Measurements from ENCODE around the gene LSP1. TPM values are rescaled to one million over a fixed set of nuclear protein-coding genes. Genes with fewer than 3 reads are reported as not detected.
"Not testable (repeated sequence)": the region's sequence is repeated elsewhere in the genome, so short reads cannot be mapped to it uniquely, and the experiment has no call there.

LSP1 gene
- total and polyA plus RNA-seq, 8 donors: 9.8 to 239 (median 58.9) TPM

DNA sequence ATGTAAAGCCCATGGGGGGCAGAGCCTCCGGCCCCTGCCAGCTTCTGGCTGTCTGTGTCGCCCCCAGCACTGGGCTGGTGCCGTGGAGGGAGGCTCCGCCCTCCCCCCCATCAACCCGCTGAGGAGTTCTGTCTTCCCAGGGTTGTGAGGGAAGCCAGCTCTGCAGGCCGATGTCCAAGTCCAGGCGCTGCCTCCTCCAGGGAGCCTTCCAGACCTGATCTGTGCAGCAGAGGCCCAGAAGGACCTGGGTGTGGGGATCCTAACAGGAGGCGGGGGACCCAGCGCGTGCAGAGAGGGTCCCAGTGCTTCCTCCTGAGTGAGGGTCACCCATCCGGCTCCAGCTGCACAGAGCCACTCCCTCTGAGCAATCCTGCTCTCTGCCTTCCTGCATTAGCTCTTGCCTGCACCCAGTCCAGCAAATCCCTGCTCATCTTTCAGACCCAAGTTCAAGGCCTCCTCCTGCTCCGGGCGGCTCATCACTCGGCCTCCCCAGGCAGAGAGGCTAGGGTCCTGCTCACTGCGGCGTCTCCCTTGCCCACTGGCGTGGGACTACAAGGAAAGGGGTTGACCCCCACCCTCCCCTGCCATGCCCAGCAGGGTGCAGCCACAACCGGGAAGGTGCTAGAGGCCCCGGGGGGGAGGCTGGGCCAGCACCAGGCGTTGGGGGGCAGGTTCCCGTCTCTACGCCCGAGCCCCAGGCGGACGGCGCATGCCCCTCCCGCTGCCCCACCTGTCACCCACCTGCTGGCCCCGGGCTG is 22.4 kb downstream of the LSP1 start:
- Histone ChIP-seq H3K4me1 (peaks cover 25 to 74% (median 49%) of the 10 kb centered on the region in 4 donors), H3K4me3 (peak overlapping the region in 1 of 4 donors; percentile 31), H3K9me3 (no peaks in the 10 kb centered on the region), H3K36me3 (no peaks in the 10 kb centered on the region), H3K27me3 (peaks cover 0 to 29% (median 0%) of the 10 kb centered on the region in 3 donors), H3K27ac (peak overlapping the region; percentile 60 to 88 (median 83))
- TF ChIP-seq POLR2A (IDR thresholded peaks at IDR 0.05) (no peak), EP300 (IDR thresholded peaks at IDR 0.05) (no peak), POLR2AphosphoS5 (IDR thresholded peaks at IDR 0.05) (no peak)
- TF ChIP-seq, protein P1, sequence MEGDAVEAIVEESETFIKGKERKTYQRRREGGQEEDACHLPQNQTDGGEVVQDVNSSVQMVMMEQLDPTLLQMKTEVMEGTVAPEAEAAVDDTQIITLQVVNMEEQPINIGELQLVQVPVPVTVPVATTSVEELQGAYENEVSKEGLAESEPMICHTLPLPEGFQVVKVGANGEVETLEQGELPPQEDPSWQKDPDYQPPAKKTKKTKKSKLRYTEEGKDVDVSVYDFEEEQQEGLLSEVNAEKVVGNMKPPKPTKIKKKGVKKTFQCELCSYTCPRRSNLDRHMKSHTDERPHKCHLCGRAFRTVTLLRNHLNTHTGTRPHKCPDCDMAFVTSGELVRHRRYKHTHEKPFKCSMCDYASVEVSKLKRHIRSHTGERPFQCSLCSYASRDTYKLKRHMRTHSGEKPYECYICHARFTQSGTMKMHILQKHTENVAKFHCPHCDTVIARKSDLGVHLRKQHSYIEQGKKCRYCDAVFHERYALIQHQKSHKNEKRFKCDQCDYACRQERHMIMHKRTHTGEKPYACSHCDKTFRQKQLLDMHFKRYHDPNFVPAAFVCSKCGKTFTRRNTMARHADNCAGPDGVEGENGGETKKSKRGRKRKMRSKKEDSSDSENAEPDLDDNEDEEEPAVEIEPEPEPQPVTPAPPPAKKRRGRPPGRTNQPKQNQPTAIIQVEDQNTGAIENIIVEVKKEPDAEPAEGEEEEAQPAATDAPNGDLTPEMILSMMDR (IDR thresholded peaks at IDR 0.05): no peak
- peak in 1 of 2 donors; percentile 45 for DNase-seq
- 53 to 68% (median 59%) methylated on average over 16 to 28 of the region's 28 CpGs for WGBS, 5 donors
- intact Hi-C loops (cut with DNase I; ENCODE audit: low total_unique reads): no loop called here

GRCh38 chr11:1875851-1876301 is 23.0 kb downstream of the LSP1 start:
- 63 to 72% (median 66%) methylated on average over 7 to 12 of the region's 13 CpGs for WGBS, 5 donors
- peak overlapping the region in 2 of 4 donors; percentile 2 to 31 for H3K4me3 ChIP-seq
- H3K36me3 ChIP-seq; DNase-seq; H3K9me3 ChIP-seq; intact Hi-C loops (cut with DNase I; ENCODE audit: low total_unique reads): not testable (repeated sequence)
- peak overlapping the region; percentile 34 to 88 (median 83) for H3K27ac ChIP-seq
- peaks cover 29 to 74% (median 52%) of the 10 kb centered on the region in 4 donors for H3K4me1 ChIP-seq
- peaks cover 0 to 23% (median 0%) of the 10 kb centered on the region in 3 donors for H3K27me3 ChIP-seq

GRCh38 chr11:1876361-1877063 is 23.6 kb downstream of the LSP1 start:
- intact Hi-C loops (cut with DNase I; ENCODE audit: low total_unique reads): no loop called here
- Histone ChIP-seq H3K27ac (peak overlapping the region; percentile 34 to 88 (median 83)), H3K36me3 (no peaks in the 10 kb centered on the region), H3K4me3 (peak overlapping the region in 2 of 4 donors; percentile 2 to 31), H3K4me1 (peaks cover 35 to 77% (median 55%) of the 10 kb centered on the region in 4 donors), H3K9me3 (no peaks in the 10 kb centered on the region), H3K27me3 (peaks cover 0 to 16% (median 0%) of the 10 kb centered on the region in 3 donors)
- no peak for TF ChIP-seq EP300 (IDR thresholded peaks at IDR 0.05)
- TF ChIP-seq, protein P1 (IDR thresholded peaks at IDR 0.05): peak in 4 of 7 experiments; percentile 37 to 41 (median 38)
- TF ChIP-seq POLR2AphosphoS5 (IDR thresholded peaks at IDR 0.05): peak; percentile 24 to 44 (median 29)
- no peak for TF ChIP-seq POLR2A (IDR thresholded peaks at IDR 0.05)
- DNase-seq: peak; percentile 47 to 88
- WGBS, 5 donors: 24 to 43% (median 39%) methylated on average over 14 to 26 of the region's 26 CpGs

- TF ChIP-seq, protein P1 (IDR thresholded peaks at IDR 0.05): no peak
- TF ChIP-seq POLR2AphosphoS5 (IDR thresholded peaks at IDR 0.05): peak in 1 of 3 donors; percentile 74
- H3K4me3 ChIP-seq: peak overlapping the region in 1 of 4 donors; percentile 31
- peak overlapping the region; percentile 58 to 88 (median 83) for H3K27ac ChIP-seq
- WGBS, 5 donors: 43 to 53% (median 46%) methylated on average over 19 to 33 of the region's 33 CpGs
- peaks cover 37 to 82% (median 63%) of the 10 kb centered on the region in 4 donors for H3K4me1 ChIP-seq
- H3K27me3 ChIP-seq: peaks cover 0 to 11% (median 0%) of the 10 kb centered on the region in 3 donors
- intact Hi-C loops (cut with DNase I; ENCODE audit: low total_unique reads): no loop called here
- peak; percentile 61 to 86 for DNase-seq
- no peaks in the 10 kb centered on the region for H3K36me3 ChIP-seq
- no peaks in the 10 kb centered on the region for H3K9me3 ChIP-seq
Observed at GRCh38 chr11:1877211-1878136, 24.6 kb downstream of the LSP1 start.

All from stomach (tissue), 9 donors.